GM12801 (cell line): ENCODE measurements around the gene CLMN.

Experiments
- CTCF ChIP-seq: IDR thresholded peaks from one replicate; pipeline ENCODE4 v1.5.1; 2011; ENCODE audit warnings: control low read depth; ENCODE audit not compliant: insufficient read length; ENCODE audit errors: extremely low read depth

The CLMN gene

GRCh38 chr14:95359994-95360826 is 40.5 kb upstream of the CLMN start:
- no peak for TF ChIP-seq CTCF

- no peak for TF ChIP-seq CTCF
Observed at GRCh38 chr14:95356245-95356869, 36.6 kb upstream of the CLMN start.

GRCh38 chr14:95355422-95355821 is 35.7 kb upstream of the CLMN start:
- no peak for TF ChIP-seq CTCF

GRCh38 chr14:95354834-95355233 is 35.1 kb upstream of the CLMN start:
- TF ChIP-seq CTCF: no peak

GRCh38 chr14:95353664-95354063 is 34.0 kb upstream of the CLMN start:
- TF ChIP-seq CTCF: no peak

- no peak for TF ChIP-seq CTCF
Observed at GRCh38 chr14:95353007-95353406, 33.3 kb upstream of the CLMN start.

GRCh38 chr14:95352481-95352880 is 32.8 kb upstream of the CLMN start:
- no peak for TF ChIP-seq CTCF
